Fibroblast of peridontal ligament (primary cell): ENCODE measurements around the gene OGFR.
A peak's percentile ranks its signal among the peaks of the same experiment; 100 is the strongest.

Source experiments
- DNase-seq: peaks from one replicate; pipeline ENCODE4 v3.0.0-alpha.2; 2010; ENCODE audit errors: extremely low read depth

OGFR gene

GRCh38 chr20:62825986-62826645 lies 21.5 kb downstream of the OGFR start:
- no peak for DNase-seq

DNA sequence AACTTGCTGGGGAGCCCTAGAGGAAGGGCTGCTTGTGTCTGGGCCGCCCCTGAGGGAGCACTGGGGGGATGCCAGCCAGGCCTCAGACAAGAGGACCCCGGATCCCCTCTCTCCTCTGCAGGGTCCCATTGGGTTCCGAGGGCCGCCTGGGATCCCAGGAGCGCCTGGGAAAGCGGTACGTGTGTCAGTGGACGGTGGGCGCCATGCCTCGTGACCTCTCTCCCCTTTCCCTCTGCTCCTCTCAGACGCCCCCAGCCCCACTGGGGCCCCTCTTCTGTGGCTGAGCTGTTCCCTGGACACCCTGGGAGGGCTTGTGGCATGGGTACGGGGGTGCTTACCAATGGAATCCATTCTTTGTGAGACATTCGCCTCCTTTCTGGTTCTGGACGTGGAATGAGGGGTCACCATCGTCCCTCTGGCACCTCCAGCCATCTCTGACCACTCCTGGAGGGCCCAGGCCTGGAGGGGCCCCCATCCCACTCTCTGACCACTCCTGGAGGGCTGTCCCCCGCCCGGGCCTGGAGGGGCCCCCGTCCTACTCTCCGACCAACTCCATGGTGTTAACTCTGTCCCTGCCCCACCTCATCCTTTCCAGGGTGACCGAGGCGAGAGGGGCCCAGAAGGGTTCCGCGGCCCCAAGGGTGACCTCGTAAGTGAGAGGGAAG lies 22.1 kb downstream of the OGFR start:
- no peak for DNase-seq

- DNase-seq, result no peak
Observed at GRCh38 chr20:62827311-62828038, 22.8 kb downstream of the OGFR start.

- DNase-seq, result no peak
Observed at GRCh38 chr20:62828051-62828450, 23.4 kb downstream of the OGFR start.

DNA sequence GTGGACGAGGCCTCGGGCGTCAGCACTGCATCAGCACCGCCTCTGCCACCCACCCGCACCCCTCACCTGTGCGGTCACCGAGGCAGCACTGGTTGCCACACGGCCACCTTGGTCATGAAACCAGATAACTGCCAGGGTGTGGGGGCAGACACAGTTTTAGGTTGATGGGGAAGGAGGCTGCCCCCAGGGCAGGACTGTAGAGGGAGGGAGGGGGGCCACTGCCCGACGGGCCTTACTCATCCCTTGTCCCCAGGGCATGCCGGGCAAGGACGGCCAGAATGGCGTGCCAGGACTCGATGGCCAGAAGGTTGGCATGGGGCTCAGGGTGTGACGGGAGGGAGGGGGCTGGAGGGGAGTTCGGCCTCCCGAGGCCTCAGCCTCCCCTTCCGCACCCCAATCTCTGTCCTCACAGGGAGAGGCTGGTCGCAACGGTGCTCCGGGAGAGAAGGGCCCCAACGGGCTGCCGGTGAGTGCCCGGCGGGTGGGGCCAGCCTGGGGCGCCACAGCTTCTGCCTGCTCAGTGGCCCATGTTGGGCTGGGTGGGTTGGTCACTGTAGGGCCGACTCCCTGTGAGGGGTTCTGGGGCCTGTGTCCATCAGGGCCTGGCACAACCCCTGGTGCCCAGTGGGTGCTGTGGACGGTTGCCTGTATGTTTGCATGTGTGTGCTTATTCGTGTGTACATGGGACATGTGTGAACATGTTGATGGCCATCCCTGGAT lies 24.0 kb downstream of the OGFR start:
- DNase-seq, result no peak

- no peak for DNase-seq
Observed at GRCh38 chr20:62829231-62830230, 24.9 kb downstream of the OGFR start.

DNA sequence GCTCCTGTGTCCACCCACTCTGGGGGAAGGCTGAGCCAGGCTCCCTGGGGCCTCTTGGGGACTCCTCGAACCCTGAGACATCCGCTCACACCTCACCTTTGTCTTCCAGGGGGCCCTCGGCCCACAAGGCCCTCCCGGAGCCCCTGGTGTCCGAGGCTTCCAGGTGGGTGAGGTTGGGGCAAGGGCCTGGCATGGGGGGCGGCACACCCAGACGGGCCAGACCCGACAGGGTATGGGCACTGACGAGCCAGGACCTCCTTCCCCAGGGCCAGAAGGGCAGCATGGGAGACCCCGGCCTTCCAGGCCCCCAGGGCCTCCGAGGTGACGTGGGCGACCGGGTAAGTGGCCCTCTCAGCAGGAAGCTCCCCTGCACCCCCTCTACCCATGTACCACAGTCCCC lies 25.6 kb downstream of the OGFR start:
- DNase-seq, result no peak

DNA sequence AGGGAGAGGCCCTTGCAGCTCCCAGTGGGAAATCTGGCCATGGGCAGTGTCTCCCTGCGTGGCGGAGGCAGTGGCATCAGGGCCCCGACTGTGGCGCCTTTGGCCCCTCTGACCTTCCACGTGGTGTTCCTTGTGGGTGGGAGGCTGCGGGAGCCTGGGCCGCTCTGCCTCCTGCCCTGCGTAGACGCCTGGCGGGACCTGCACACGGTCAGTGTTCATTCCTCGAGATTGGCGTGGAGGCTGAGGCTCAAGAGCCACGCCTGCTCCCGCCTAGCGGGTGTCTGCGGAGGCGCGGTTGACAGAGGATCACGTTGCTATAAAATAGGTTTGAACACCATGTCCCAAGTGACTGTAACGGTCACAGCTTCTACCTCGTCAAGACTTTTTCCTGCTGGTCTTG lies 26.2 kb downstream of the OGFR start:
- no peak for DNase-seq

DNA sequence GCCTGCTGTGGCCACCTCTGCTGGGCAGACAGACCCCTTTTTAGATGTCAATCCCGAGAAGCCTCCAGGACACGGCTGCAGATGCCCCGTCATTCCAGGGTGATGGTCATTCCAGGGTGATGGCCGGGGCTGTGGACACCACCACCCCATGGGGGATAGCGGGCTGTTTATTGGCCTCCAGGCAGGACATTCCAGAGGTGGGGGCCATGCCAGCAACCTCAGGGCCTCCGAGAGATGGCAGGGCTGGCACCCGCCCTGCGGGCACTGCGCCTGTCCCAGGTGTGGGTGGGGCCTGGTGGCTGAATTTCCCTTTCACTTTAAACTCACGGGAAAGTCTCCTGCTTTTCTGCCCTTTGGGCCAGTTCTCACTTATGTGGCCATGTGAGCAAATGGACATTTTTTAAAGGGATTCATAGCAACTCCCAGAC lies 26.7 kb downstream of the OGFR start:
- no peak for DNase-seq

- no peak for DNase-seq
Observed at GRCh38 chr20:62831854-62832211, 27.2 kb downstream of the OGFR start.

GRCh38 chr20:62832212-62832922 lies 27.7 kb downstream of the OGFR start:
- no peak for DNase-seq

DNA sequence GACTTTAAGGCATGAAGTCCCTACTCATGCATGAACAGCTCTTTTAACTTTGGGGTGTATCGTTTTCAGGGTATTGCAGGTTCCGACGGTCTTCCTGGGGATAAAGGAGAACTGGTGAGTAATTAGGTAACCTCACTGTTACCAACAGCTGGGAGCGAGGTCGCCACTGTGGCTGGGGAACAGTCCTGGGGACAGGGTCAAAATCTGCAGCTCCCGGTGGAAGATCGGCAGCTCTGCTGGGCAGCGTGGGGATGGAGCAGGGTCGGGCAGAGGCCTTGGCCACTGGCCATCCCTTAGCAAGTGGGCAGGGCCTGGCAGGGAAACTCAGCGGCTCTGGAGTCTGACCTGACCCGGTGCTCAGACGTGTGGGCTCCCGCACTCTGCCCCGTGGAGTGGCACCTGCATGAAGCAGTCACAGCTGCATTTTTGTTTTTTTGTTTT lies 28.3 kb downstream of the OGFR start:
- no peak for DNase-seq

DNA sequence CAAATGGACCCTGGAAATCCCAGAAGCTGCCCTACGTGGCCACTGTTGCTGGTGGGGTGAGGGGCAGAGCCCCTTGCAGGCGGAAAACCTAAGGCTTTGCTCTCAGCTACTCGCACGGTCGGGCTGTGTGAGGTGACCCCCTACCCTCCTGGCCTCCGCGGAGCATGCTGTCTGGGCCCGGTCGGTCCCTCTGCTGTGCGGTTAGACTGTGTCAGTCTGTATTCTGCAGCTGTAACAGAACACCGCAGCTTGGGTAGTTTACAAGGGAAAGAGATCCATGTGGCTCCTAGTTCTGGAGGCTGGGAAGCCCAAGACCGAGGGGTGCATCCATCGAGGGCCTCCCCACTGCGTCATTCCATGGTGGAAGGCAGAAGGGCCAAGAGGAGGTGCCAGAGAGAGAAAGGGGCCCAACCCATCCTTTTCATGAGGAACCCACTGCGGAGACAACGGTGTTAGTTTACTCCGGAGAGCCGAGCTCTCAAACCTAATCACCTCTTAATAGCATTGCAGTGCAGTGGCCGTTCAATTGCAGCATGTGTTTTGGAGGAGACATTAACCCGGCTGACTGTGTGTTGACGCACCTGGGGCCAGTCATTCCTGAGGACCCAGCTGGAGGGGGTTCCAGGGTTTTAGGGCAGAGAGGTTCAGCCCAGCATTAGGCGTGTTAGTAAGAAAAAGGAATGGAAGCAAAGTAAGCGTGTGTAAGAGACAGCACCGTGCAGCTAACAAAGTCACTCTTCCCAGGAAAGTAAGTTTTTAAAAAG lies 30.5 kb downstream of the OGFR start:
- DNase-seq, result no peak

DNA sequence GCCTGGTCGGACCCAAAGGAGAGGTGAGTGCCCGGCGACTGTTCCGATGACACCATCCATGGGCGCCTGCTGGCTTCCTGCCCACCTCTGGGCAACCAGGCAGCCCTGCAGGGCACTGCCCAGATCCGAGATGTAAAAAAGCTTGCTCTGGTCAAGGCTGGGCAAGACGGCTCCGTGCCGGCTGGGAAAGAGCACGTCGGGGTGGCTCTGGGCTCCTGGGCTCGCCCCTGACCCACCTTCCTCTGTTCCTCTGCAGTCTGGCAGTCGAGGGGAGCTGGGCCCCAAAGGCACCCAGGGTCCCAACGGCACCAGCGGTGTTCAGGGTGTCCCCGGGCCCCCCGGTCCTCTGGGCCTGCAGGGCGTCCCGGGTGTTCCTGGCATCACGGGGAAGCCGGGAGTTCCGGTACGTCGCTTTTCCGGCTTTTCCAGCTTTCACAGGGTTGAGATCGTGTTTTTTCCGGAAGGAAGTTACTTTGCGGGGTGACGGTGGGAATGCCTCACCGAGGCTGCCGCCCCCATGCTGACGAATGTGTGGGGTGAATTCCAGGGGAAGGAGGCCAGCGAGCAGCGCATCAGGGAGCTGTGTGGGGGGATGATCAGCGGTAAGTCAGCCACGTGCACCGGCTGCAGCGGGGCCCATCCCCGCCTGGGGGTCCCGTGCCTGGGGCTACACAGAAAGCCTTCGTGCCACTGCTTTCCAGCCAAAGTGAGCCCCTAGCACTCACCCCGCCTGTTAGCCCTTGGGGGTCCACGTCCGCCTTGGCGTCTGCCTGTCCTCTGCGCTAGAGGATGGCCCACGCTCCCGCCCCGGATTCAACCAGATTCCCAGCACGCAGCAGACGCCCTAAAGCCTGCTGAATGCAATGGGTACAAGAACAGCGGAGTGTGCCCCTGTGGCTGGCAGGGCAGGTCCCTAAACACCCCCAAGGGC lies 31.6 kb downstream of the OGFR start:
- DNase-seq, result no peak

DNA sequence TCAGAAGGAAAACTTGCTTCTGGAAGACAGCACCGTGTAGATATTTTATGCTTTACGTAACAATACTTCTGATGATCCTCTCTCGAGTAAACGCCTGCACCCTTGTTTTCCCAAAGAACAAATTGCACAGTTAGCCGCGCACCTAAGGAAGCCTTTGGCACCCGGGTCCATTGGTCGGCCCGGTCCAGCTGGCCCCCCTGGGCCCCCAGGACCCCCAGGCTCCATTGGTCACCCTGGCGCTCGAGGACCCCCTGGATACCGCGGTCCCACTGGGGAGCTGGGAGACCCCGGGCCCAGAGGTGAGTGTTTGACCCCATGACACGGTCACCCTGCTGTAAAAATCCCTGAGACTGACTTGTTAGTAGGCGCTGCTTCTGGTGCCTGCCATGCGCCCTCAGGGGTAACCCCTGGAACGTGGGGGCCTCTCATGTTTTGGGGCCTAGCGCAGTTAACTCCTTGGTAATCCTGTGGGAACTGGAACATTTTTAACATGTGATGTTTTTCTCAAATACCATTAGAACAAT lies 32.4 kb downstream of the OGFR start:
- no peak for DNase-seq

GRCh38 chr20:62837790-62838127 lies 33.1 kb downstream of the OGFR start:
- DNase-seq, result no peak

DNA sequence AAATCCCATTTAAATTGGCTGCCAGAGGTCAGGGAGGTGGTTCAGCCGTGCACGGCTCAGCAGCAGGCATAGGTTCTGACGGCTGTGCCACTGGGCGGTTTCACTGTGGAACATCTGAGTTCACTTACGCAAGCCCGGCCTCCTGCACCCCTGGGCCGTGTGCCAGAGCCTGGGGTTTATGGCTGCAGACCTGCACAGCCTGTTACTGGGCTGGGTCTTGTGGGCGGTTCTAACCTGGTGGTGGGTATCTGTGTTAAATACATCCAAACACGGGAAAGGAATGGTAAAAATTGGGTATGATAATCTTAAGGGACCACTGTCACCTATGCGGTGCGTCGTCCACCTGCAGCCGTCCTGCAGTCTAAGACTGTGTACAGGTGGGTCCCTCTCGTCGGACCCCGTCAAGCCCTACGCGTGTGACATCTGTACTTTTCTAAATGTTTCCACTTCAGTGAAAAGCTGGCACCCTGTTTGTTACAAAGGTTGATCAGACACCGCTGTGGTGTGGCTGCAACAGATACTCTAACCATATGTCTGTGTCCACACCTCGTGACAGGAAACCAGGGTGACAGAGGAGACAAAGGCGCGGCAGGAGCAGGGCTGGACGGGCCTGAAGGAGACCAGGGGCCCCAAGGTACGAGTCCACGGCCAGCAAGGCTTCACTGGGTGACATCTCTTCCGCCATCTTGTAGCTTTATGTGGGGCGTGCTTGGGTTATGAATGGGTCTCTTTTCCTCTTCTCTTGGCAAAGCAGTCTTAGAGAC lies 33.7 kb downstream of the OGFR start:
- peak; percentile 27 for DNase-seq

DNA sequence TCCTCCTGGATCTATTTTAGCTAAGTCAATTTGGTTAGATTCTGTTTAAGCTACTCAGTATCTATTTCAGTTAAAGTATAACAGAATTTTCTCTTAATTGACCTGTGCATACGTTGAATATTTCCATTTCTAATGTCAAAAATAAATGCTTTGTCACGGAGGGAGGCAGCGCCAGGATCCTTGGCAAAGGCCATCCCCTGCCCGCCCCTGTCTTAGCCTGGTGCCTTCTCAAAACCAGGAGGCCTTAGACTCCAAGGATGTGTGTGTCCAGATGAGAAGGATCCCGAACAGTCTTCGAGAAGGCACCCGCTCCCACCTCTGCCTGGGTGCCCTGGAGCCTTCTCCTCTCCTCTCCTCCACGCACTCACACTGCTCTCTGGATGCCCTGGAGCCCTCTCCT lies 34.6 kb downstream of the OGFR start:
- DNase-seq, result no peak
